NCI-H1417 treated with DMSO at 0.1 percent for 48 hours (cell line): ENCODE results near the gene RAB7A.

Experiments
- DNase-seq: peaks from one replicate; lab custom pipeline; 2025; lab: John Stamatoyannopoulos, UW

The RAB7A gene

DNA sequence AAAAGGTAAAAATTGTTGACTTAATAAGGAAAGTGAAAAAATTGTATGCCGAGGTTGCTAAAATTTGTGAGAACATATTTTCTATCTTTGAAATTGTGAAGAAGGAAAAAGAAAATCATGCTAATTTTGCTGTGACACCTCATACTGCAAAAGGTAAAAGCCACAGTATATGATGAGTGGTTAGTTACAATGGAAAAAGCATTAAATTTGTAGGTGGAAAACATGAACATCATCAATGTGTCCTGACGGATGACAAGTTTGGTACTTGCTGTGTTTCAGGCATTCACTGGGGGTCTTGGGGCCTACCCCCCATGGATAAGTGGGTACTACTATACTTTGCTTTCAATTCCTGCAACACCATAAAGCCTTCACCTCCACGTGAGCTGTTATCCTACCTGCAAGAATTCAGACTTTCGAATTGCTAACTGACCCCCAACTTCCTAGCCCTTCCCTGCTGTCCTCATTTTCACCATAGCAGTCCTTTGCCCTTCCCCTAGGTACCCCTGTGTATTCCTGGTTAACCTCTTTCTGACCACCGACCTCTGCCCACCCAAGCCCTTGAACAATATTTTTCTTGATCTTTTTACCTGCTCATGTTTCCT, 62.4 kb downstream of the RAB7A start:
- no peak for DNase-seq

DNA sequence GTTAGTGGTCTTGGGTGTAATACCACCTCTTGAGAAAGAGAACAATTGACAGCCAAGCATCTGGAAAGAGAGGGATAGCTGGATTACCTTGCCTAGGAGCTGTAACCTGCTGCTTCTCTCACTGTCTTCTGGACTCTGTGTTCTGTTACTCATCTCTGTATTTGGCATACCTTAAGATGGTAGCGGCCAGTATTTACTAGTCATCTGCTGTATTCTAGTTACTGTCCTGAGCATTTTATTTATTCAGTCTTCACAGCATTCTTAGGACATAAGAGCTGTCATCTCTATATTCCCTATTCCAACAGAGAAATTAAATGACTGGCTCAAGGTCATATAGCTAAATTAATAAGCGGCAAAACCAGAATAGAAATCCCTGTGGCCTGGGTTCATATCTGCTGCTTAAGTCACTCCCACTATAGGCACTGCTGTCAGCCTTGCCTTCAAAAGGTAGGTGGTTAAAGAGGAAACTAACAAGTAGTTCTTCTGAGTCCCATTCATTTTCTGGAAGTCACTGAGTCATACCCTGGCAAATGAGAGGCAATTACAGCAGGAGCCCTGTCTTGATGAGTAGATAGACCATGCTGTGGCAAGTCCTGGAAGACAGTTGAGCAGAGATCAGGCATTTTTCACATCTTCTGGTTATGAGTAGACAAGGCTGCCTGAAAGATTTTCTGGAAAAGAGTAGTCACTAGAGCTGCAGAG, 68.2 kb downstream of the RAB7A start:
- no peak for DNase-seq

DNA sequence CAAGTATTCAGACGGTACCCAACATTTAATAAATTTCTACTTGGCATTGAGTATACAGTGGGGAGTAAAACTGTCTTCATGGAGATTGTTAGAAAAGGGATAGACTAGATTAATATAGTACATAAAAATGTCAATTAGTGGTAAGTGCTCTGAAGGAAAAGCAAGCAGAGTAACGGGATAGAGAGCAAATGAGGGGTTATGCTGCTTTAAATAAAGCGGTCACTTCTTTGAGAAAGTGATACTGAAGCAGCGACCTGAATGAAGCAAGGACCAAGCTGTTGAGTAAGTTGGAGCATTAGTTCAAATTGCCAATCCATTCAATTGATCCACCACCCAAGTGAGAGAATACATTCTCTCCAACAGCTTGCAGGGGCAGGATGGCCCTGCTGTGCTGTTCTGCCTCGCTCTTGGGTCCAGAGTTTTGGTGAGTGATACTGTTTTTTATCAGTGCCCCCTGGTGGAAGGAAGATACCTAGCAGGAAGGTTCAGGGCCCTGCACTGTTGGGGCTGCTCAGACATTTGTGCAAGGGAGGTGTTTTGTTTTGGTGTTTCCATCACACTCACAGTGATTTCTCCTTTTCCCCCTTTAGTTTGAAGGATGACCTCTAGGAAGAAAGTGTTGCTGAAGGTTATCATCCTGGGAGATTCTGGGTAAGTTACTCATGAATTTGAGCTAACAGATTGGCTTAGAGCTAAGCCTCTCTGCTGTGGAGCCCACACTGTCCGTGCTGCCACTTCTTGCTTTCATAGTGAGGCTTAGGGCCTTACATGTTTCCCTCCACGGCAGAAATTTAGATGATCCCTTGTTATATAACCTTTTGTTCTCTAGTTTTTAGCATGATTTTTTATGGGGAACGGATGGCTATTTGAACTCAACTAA, 69.0 kb downstream of the RAB7A start:
- DNase-seq, result no peak

DNA sequence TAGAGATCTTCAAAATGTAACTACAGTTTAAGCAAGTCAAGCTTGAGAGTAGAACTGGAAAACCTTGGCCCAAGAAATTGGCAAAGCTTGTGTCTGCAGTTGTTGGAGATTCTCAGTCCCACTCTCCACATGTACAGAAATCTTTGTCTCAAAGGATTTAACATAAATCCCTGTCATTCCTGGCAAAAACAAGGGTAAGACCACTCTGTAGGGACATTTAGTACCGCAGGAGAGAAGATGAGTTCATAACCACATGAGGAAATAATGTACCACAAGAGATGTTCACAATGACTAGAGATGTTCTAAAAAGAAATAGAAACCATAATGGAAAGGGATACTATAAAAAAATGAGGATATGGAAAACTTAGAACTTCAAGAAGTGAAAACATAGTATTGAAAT, 73.7 kb downstream of the RAB7A start:
- no peak for DNase-seq

DNA sequence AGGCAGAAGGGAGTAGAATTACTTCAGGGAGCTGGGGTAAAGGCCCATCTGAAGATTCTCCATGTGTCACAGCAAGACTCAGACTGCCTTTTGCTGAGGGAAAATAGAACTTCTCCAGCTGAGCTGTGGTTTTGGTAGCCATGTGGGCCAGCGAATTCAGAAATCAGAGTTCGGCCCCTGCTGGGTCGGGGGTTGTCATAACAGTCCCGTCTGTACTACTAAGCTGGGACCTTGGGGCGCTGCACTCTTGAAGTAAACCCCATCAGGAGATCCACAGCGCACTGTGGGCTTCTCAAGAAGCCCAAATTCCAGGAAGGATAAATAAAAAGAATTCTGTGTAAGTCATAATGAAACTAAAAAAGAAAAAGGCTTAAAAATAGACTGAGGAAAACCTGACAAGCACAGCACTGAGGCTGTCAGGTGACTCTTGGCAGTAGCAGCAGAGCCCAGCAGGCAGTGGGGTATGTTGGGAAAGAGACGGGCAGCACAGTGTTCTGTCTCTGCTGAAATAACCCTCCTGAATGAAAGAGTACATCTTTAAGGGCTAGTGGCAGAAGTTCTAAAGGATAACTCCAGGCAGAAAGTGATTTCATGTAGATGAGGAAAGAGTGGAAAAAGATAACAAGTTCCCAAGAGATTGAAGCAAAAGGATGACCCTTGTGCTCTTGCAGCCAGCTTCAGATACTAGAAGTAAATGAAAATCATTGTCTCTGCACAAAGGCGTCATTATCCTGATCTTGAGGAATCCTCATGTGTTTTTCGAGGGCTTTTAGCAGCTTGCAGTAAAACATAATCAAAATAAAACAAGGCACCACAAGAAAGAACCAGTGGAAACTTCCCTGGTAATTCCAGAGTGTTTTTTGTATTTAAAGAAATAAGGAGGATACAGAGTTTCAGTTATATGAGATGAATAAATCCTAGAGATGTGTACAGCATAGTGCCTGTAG, 74.5 kb downstream of the RAB7A start:
- DNase-seq, result no peak

DNA sequence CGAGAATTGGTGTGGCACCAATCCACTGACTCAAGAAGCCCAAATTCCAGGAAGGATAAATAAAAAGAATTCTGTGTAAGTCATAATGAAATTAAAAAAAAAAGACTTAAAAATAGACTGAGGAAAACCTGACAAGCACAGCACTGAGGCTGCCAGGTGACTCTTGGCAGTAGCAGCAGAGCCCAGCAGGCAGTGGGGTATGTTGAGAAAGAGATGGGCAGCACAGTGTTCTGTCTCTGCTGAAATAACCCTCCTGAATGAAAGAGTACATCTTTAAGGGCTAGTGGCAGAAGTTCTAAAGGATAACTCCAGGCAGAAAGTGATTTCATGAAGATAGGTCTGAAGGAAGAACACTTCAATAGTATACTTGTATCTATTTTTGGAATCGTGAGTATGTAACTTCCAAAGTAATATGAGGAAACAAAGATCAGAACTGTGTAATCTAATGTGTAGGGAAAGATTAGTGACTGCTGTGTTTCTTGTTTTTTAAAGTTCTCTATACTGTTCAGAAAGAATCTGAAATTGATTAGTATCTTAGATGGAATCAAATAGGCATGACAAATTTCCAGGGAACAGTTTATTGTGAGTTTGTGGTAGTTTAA, 75.9 kb downstream of the RAB7A start:
- DNase-seq, result no peak

DNA sequence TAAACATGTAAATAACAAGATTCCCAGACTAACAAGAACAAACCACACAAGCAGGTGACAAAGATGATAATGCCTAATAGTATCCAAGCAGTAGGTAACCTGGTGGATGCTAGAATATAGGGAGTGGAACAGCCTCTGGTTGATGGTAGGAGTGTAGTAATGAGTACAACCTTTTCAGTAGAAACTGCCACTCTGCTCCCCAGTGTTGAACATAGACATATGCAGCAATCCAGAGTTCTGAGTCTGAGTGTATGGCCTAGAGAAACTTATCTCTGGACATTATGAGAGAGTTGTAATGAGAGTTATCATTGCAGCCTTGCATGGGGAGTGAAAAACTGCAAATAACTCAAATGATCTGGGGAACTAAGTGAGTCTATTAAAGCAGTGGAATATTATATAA, 77.3 kb downstream of the RAB7A start:
- DNase-seq, result no peak

DNA sequence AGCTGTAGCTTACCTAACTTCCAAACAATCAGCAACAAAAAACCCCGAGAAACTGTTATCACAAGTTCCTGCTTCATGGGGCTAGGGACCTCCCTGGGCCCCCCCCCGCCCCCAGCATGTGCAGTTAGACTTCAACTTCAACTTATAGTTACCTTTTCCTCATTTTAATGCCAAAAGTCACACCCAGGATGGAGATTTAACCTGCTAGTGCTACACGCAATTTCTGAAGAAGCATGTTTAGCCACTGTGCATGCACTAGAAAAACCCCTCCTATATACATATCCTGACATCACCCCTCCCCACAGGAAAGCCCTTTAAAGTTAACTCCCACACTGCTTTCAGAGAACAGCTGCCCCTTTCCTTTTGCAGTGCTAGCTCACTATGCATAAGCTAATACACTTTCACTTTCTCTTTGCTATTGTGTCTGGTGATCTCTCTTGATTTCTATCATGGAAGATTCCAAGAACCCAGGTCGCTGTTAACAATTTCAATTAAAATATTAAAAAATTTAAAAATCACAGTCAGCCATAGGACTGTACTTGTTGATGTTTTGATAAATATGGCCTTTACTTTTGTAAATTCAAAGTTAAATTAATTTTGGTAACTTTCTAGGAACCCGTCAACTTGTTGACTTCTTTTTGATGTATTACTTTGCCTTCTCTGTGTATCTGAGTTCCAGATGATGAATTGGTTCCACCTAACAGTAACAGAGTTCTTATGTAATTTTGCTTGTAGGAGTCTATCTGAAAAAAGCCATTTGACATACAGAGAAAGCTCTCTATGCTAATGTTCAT, 78.2 kb downstream of the RAB7A start:
- no peak for DNase-seq

DNA sequence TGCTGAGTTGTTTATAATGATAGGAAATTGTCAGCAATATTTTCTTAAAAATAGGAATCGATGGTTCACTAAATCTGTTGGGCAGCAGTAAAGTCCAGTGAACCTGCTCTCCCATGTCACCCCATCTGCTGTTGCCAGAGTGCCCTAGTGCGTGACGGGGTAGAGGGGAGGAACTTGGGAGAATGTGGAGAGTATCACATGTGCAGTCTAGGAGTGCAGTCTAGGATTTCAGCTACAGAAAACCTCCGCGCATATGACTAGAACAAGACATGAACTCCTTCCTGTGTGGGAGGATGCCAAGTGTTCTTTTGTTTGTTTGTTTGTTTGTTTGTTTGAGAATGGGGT, 78.8 kb downstream of the RAB7A start:
- no peak for DNase-seq

DNA sequence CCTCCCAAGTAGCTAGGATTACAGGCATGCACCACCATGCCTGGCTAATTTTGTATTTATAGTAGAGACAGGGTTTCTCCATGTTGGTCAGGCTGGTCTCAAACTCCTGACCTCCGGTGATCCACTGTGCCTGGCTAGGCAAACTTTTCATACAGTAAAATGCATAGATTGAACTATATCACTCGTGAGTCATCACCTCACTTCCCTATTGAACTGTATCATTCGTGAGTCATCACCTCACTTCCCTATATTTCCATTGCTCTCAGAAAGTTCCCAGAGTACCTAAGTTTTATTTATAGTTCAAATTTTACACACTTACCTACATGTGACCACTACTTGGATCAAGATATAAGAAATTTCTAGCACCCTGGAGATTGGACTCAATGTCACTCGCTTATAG, 79.8 kb downstream of the RAB7A start:
- DNase-seq, result no peak

DNA sequence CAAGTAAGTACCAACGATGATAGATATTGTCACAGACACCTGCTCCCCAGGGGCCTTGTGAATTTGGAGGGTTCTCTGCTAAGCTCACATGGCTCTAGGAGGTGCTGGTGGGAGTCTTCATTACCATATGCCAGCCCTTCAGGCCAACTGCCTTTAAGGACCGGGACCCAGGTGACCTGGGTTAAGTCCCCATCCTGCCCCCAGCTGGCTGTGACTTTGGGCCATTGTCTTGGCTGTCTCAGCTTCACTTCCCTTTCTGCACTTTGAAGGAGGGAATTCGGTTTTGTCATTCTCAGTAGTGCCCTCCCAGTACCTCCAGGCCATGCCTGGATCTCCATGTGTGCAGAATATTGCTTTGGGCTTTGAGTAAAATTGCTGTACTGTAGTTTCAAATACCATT, 80.6 kb downstream of the RAB7A start:
- no peak for DNase-seq

DNA sequence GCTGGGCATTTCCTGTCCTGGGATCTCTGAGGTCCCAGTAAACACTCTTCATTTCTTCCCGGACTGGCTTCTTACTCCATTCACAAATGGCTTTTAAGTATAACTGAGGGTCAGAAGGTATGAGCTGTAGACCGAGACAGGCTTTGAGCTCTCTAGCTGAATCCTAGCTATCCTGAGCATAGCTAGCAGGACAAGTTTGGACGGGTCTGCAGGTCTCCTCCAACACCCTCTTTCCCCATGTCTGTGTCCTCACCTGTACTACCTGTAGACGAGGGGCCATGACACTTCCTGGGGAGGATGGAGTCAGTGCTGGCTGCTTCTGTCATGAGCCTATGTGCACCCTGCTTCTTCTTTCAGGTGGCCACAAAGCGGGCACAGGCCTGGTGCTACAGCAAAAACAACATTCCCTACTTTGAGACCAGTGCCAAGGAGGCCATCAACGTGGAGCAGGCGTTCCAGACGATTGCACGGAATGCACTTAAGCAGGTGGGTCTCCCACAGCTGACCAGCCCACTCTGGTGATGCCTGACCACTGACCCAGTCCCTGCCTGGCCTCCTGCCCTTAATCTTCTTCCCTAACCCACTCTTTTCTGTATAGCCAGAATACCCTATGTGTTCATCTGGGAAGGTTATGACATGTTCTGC, 81.3 kb downstream of the RAB7A start:
- DNase-seq, result no peak

DNA sequence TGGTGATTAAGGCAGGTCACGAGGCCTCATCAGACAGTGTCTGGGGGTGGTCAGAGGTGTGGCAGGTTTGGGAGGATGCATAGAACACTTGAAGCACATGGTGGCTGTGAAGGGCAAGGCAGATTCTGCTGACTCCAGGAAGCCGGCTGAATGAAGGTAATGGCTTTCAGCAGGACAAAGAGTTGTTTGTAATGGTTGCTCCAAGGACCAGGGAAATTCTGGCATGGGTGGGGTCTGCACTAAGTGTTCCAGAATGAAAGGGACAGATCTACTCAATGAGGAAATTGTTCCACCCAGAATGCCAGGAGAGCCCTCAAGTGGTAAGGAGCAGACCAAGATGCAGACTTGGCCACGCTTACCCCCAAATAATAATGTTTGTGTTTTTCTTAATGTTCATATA, 82.7 kb downstream of the RAB7A start:
- no peak for DNase-seq

DNA sequence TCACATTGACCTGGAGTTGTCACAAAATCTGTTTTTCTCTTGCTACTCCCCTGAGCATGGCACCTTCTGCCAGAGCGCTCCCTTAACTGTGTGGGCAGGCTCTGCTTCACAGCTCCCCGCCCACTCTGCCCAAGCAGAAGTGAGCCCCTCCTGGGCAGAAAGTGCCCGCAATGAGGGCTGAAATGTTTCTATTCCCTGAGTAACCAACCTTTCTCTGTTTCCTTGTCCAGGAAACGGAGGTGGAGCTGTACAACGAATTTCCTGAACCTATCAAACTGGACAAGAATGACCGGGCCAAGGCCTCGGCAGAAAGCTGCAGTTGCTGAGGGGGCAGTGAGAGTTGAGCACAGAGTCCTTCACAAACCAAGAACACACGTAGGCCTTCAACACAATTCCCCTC, 87.1 kb downstream of the RAB7A start:
- DNase-seq, result no peak

DNA sequence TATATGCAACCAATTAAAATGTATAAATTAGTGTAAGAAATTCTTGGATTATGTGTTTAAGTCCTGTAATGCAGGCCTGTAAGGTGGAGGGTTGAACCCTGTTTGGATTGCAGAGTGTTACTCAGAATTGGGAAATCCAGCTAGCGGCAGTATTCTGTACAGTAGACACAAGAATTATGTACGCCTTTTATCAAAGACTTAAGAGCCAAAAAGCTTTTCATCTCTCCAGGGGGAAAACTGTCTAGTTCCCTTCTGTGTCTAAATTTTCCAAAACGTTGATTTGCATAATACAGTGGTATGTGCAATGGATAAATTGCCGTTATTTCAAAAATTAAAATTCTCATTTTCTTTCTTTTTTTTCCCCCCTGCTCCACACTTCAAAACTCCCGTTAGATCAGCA, 88.1 kb downstream of the RAB7A start:
- no peak for DNase-seq

DNA sequence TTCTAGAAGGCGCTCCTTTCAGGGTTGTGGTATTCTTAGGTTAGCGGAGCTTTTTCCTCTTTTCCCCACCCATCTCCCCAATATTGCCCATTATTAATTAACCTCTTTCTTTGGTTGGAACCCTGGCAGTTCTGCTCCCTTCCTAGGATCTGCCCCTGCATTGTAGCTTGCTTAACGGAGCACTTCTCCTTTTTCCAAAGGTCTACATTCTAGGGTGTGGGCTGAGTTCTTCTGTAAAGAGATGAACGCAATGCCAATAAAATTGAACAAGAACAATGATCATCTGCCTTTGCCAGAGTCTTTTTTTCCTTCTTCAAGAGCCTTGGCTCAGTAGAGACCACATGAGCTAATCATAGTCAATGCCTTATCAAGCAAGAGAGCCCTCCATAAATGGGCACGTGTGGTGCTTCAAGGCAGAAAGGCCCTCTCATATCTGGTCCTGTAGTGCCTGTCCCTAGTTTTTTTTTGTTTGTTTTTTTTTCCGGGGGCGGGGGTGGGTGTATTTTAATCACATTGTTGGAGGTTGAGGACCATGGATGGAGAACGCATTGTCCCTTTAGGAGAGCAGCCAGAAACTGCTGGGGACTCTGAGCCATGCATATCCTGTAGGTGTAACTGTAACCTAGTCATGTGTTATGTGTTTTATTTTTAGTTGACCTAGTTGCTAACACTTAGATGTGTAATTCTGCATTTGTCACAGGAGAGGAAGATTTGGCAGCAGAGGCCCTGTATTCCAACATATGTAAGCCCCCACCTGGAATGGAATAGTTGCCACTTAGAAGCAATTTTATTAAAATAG, 88.7 kb downstream of the RAB7A start:
- DNase-seq, result no peak

DNA sequence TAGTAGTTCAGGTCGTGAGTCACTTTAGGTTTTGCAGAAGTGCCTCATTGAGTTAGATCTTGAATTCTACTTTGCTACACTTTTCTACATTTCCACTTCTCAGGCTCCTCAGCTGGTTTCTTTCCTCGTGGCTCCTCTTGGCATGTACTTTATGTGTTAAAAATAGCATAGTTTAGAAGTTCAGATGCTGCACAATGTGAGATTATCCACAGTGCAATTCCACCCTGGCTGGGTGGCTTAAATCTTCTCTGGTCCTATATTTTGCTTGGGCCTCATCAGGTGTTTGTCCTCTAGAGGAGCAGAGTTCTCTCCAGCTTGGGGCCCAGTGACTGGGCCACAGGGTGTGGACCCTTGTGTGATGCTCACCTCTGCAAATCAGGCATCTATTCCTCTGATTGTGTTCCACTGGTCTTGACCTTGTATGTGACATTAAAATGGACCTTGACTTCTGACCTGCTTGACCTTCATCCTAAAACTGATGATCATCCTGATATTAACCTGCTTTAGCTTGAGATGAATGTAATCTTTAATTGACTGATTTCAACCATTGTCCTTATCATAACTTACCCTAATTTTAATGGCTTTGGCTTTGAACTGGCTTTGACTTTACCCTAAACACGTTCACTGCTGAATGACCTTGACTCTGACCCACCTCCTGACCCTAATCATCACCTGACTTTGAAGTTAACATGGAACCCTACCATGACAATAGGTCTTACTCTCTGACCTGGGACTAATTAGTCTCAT, 89.5 kb downstream of the RAB7A start:
- no peak for DNase-seq

DNA sequence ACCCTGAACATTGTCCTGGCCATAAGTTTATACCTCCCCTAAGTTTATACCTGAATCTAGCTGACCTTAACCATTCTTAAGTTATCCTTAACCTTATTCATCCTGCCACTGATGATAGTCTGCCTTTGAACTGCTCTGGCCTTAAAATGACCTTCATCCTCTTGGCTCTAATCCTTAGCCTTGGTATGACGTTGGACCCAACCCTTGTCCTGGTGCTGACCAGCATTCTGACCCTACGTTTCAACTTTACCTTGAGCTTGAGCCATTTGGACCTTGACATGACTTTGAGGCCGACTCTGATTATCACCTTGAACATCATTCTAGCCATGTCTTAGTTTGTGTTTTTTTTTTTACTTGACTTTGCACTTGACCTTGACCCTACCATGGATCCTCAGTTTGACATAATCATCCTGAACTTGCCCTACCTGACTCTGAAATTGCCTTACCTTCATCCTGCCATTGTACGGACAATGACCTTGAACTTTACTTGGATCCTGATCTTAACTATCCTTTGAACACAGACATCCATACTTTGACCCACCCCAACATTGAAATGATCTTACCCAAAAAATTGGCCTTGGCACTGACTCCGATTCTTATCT, 92.3 kb downstream of the RAB7A start:
- no peak for DNase-seq
